ENCODE results near the gene PKIB. TPM values are rescaled to one million over a fixed set of nuclear protein-coding genes. Genes with fewer than 3 reads are reported as not detected.
"Not testable (repeated sequence)": the region's sequence is repeated elsewhere in the genome, so short reads cannot be mapped to it uniquely, and the experiment has no call there.

PKIB gene
- total RNA-seq, 1 experiment from 2014 or later, result 28.0 TPM

DNA sequence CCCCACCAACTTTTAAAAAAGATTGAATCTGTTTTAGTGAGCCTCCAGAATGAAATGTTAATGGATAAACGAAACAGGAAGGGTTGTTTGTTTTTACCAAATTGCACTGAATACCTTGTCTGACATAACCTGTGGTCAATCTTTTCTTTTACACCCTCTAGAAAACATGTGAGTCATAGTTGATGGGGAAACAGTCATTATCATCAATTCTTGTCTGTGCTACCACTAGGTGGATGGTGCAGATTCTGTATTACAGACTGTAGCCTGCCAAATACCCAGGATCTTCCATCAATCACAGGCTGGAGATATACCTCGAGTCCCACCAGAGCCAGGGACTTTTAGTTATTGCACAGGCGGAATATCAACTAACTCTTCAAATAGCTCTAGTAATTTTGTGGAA, 29.5 kb upstream of the PKIB start:
- Histone ChIP-seq H2AFZ (ENCODE audit: low read length) (no peak overlapping the region), H3K9me3 (ENCODE audit: low read length) (no peaks in the 10 kb centered on the region), H3K79me2 (ENCODE audit: low read length) (no peaks in the 10 kb centered on the region), H3K27ac (ENCODE audit: low read length) (no peak overlapping the region), H3K9ac (ENCODE audit: low read length) (no peak overlapping the region), H3K36me3 (ENCODE audit: low read depth, low read length) (no peaks in the 10 kb centered on the region), H3K9me2 (replicated peaks; ENCODE audit: low read length) (no peaks in the 10 kb centered on the region), H3K4me1 (ENCODE audit: insufficient read depth, low read length) (0 out of 2 replicates have a peak, but pooled peaks cover 4% of the 10 kb centered on the region), H3K4me2 (ENCODE audit: low read length) (0 out of 2 replicates have a peak overlapping the region, but pooled peaks have one; percentile 9), H4K20me1 (ENCODE audit: low read length) (no peaks in the 10 kb centered on the region), H3K4me3 (ENCODE audit: low read length) (no peak overlapping the region), H3F3A (ENCODE audit: low read length, unreplicated experiment) (no peaks in the 10 kb centered on the region), H3K27me3 (ENCODE audit: low read length) (no peaks in the 10 kb centered on the region)
- peak; percentile 52 for DNase-seq
- BruUV-seq (replicated peaks), result no TSS peak
- ChIA-PET POLR2A (ENCODE audit: unreplicated experiment) (no interaction called here), CTCF (no interaction called here)
- ATAC-seq, result peak; percentile 33; the same call in 1 of the 2 replicates
- TF ChIP-seq, protein P1, sequence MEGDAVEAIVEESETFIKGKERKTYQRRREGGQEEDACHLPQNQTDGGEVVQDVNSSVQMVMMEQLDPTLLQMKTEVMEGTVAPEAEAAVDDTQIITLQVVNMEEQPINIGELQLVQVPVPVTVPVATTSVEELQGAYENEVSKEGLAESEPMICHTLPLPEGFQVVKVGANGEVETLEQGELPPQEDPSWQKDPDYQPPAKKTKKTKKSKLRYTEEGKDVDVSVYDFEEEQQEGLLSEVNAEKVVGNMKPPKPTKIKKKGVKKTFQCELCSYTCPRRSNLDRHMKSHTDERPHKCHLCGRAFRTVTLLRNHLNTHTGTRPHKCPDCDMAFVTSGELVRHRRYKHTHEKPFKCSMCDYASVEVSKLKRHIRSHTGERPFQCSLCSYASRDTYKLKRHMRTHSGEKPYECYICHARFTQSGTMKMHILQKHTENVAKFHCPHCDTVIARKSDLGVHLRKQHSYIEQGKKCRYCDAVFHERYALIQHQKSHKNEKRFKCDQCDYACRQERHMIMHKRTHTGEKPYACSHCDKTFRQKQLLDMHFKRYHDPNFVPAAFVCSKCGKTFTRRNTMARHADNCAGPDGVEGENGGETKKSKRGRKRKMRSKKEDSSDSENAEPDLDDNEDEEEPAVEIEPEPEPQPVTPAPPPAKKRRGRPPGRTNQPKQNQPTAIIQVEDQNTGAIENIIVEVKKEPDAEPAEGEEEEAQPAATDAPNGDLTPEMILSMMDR (conservative IDR thresholded peaks at IDR 0.05; ENCODE audit: low read depth, low read length), result peak; percentile 47
- TF ChIP-seq EZH2phosphoT487 (IDR thresholded peaks at IDR 0.05; ENCODE audit: borderline replicate concordance, low read length), result no peak
- intact Hi-C loops (cut with micrococcal nuclease), result no loop called here

DNA sequence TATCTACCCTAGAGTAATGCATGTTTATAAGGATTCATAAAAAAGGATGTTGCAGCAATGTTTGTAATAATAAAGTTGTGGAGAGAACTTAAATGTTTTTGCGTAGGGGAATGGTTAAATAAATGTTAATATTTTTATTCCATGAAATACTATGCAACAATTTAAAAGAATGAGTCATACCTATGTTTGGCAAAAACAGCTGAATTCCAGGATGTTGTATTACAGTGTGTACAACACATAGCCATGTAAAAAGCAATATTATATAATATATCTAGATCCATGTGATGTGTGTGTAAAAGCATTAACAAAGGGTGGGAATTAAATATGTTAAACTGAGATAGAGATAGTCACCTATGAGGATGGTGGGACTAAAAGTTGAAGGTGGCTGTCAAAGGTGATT, 21.1 kb upstream of the PKIB start:
- intact Hi-C loops (cut with micrococcal nuclease), result no loop called here
- POLR2A ChIA-PET (ENCODE audit: unreplicated experiment), result interaction anchor here (0.6 kb wide), 1 partner anchor 441 kb away, joined by 6 read pairs; no protein-coding TSS in a partner anchor
- ATAC-seq, result peak; percentile 66
- CTCF ChIA-PET, result no interaction called here
- Histone ChIP-seq H3K4me1 (ENCODE audit: insufficient read depth, low read length) (no peaks in the 10 kb centered on the region), H3K9me3 (ENCODE audit: low read length) (no peaks in the 10 kb centered on the region), H3K9ac (ENCODE audit: low read length) (no peak overlapping the region), H3K36me3 (ENCODE audit: low read depth, low read length) (no peaks in the 10 kb centered on the region), H3K79me2 (ENCODE audit: low read length) (no peaks in the 10 kb centered on the region), H3K27me3 (ENCODE audit: low read length) (no peaks in the 10 kb centered on the region), H3K4me2 (ENCODE audit: low read length) (no peak overlapping the region), H3F3A (ENCODE audit: low read length, unreplicated experiment) (no peaks in the 10 kb centered on the region), H3K27ac (ENCODE audit: low read length) (no peak overlapping the region), H4K20me1 (ENCODE audit: low read length) (no peaks in the 10 kb centered on the region), H3K4me3 (ENCODE audit: low read length) (no peak overlapping the region), H2AFZ (ENCODE audit: low read length) (no peak overlapping the region), H3K9me2 (replicated peaks; ENCODE audit: low read length) (no peaks in the 10 kb centered on the region)
- DNase-seq, result peak; percentile 19
- TF ChIP-seq EZH2 (IDR thresholded peaks at IDR 0.05; ENCODE audit: low read length, unreplicated experiment), result no peak
- no peak for TF ChIP-seq EZH2phosphoT487 (IDR thresholded peaks at IDR 0.05; ENCODE audit: borderline replicate concordance, low read length)
- TF ChIP-seq, protein P1 (conservative IDR thresholded peaks at IDR 0.05; ENCODE audit: low read depth, low read length), result no peak
- no TSS peak for BruUV-seq (replicated peaks)

DNA sequence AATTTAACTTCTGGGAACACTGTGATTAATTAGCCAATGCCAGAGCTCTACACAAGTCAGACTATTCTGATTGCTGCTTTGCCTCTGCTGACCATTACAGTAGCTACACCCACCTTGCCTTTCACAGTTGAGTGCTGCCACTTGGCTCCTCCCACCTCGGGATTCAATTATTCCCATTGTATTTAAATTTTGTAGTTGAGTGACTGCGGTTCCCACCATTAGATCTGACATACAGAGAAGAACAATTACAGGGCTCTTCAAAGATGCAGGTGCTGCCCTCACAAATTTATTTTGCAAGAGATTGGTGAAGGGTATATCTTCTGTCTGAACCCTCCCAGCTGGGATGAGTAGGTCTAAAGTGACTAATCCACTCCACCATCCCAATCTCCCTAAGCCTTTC, 11.9 kb upstream of the PKIB start:
- H3K9me3 ChIP-seq (ENCODE audit: low read length); H3K9me2 ChIP-seq (replicated peaks; ENCODE audit: low read length); ATAC-seq; DNase-seq; H3K4me2 ChIP-seq (ENCODE audit: low read length); H3F3A ChIP-seq (ENCODE audit: low read length, unreplicated experiment); H3K27ac ChIP-seq (ENCODE audit: low read length); BruUV-seq (replicated peaks); H2AFZ ChIP-seq (ENCODE audit: low read length); H3K4me1 ChIP-seq (ENCODE audit: insufficient read depth, low read length); H3K9ac ChIP-seq (ENCODE audit: low read length); H3K79me2 ChIP-seq (ENCODE audit: low read length); H3K4me3 ChIP-seq (ENCODE audit: low read length); intact Hi-C loops (cut with micrococcal nuclease); H4K20me1 ChIP-seq (ENCODE audit: low read length); H3K27me3 ChIP-seq (ENCODE audit: low read length); H3K36me3 ChIP-seq (ENCODE audit: low read depth, low read length); POLR2A ChIA-PET (ENCODE audit: unreplicated experiment); CTCF ChIA-PET: not testable (repeated sequence)
